SK-N-MC (cell line): ENCODE measurements around the gene HEYL.

Experiments used
- EZH2 ChIP-seq: fragments of 200-600 bp; sonication (generic); IDR thresholded peaks from one replicate; pipeline ENCODE4 v1.6.1; 2017; ENCODE audit warnings: antibody characterized with exemption
- POLR2AphosphoS5 ChIP-seq: IDR thresholded peaks from 2 replicates; pipeline ENCODE4 v1.6.1; 2012; ENCODE audit warnings: mild to moderate bottlenecking, low read depth, low read length, borderline replicate concordance

DNA sequence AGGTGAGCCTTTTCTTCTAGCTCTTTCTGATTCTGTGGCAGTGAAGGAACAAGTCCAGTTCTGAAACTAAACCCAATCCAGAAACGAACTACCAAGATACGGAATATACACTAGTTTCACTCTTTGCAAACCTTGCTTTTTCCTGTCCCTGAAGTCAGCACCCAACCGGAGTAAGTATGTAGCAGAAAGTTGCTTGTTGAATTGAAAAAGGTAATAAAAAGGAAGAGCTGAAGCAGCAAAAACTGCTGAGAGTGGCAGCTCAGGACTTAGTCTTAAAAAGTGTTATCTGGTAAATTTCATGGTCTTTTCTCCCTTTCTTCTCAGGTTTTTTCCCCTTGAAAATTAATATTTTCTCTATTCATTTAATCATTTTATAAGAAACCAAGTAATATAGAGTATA is 41.9 kb upstream of the HEYL start:
- TF ChIP-seq EZH2 (no peak), POLR2AphosphoS5 (no peak)
